GM13976 (cell line): Measurements from ENCODE around the gene NRN1L.

Experiments
- DNase-seq: peaks from one replicate; pipeline ENCODE4 v3.0.0; 2012; ENCODE audit warnings: low spot score
- in situ Hi-C: fragments of 300-500 bp; cut with MboI; formaldehyde crosslinking; loops from one replicate; pipeline ENCODE4 v1.12.0; 2022; ENCODE audit warnings: low sequenced_read_pairs, mixed read lengths, inconsistent platforms; ENCODE audit not compliant: unreplicated experiment
- TF ChIP-seq, protein P1 (sequence below): IDR thresholded peaks from 2 replicates; pipeline ENCODE4 v1.5.1; 2012; ENCODE audit warnings: borderline replicate concordance, mild to moderate bottlenecking; ENCODE audit not compliant: insufficient read depth; ENCODE audit errors: extremely low read depth, missing control alignments, control extremely low read depth

The NRN1L gene

GRCh38 chr16:67915831-67916723, 31.4 kb downstream of the NRN1L start:
- DNase-seq: no peak
- in situ Hi-C loops: no loop called here
- TF ChIP-seq, protein P1, sequence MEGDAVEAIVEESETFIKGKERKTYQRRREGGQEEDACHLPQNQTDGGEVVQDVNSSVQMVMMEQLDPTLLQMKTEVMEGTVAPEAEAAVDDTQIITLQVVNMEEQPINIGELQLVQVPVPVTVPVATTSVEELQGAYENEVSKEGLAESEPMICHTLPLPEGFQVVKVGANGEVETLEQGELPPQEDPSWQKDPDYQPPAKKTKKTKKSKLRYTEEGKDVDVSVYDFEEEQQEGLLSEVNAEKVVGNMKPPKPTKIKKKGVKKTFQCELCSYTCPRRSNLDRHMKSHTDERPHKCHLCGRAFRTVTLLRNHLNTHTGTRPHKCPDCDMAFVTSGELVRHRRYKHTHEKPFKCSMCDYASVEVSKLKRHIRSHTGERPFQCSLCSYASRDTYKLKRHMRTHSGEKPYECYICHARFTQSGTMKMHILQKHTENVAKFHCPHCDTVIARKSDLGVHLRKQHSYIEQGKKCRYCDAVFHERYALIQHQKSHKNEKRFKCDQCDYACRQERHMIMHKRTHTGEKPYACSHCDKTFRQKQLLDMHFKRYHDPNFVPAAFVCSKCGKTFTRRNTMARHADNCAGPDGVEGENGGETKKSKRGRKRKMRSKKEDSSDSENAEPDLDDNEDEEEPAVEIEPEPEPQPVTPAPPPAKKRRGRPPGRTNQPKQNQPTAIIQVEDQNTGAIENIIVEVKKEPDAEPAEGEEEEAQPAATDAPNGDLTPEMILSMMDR: no peak

DNA sequence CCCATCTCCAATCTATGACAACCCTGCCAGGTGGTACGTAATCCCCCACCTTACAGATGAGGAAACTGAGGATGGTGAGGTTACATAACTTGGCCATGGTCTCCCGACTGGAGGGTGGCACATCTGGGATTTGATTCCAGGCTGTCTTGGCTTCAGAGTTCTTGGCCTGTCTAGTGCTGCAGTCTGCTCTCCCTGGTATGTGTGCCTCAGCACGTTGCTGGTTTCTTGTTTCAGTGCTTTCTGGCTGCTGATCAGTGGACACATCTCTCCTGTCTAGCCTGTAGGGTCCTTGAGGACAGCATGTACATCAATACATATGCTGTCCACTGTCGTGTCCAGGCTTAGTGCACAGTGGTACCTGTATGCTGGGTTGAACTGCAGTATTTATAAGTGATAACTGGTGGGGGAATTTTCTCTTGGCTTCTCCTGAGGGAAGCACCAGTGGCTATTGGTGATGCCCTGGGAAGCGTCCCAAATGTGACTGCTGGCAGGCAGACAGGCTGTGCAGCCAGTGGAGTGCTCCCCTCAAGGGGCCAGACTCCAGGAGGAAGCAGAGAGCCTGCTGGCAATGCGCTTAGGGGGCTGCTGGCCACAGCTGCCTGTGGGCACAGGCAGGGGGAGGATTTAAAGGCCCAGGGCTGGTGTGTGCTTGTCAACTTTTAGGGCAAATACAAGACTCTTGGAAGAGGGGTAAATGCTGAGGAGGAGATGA, 32.6 kb downstream of the NRN1L start:
- in situ Hi-C loops: no loop called here
- DNase-seq: no peak
- TF ChIP-seq, protein P1: no peak

- in situ Hi-C loops: no loop called here
- TF ChIP-seq, protein P1: no peak
- DNase-seq: no peak
Measured at GRCh38 chr16:67917852-67918236, 33.2 kb downstream of the NRN1L start.

GRCh38 chr16:67919622-67920221, 35.0 kb downstream of the NRN1L start:
- in situ Hi-C loops: loop anchor here (10.0 kb wide), 1 partner anchor 245 kb away; no protein-coding TSS in a partner anchor
- TF ChIP-seq, protein P1: no peak
- DNase-seq: no peak

DNA sequence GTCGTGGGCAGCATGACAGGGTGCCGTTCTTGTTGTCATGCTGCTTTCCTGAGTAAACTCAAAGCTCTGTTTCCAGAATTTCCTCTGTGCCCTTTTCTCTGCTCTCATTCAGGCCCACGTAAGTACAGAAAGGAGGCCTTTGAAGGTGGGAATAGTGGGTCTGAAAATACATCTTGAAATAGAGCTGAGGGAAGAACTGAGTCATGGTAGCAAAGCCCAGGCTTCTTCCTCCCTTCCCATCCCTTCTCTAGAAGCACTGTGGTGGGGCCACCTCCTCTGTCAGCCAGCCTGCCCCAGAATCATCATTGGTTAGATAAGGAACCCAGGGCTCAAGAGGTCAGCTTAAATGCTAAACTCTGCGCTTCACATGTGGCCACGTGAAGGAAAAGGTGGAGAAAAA, 37.5 kb downstream of the NRN1L start:
- TF ChIP-seq, protein P1: no peak
- no peak for DNase-seq
- in situ Hi-C loops: loop anchor here (10.0 kb wide), 1 partner anchor 247 kb away; no protein-coding TSS in a partner anchor

DNA sequence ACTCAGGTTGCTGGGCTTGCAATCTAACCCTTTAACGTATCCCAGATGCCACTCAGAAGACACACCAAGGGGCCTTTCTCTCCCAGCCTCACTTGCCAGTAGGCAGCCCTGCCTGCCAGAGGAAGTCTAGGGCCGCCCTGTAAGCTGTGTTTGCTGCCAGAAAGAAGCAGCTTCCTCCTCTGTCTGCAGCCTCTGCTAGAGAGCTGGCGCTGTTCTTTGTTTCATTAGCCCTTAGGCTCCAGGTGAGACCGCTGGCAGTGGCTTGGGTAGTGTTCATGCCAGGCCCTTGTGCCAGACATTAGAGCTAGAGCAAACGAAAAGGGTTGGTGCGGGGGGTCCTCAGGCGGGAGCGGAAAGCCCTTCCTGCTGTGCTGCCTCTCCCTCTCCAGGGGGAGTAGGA, 38.1 kb downstream of the NRN1L start:
- in situ Hi-C loops: loop anchor here (10.0 kb wide), 1 partner anchor 248 kb away; no protein-coding TSS in a partner anchor
- DNase-seq: no peak
- TF ChIP-seq, protein P1: no peak
